GF-D8 (cell line): ENCODE results near the gene KCTD7.
A peak's percentile ranks its signal among the peaks of the same experiment; 100 is the strongest.
"Not testable (repeated sequence)": the region's sequence is repeated elsewhere in the genome, so short reads cannot be mapped to it uniquely, and the experiment has no call there.

Experiments
- DNase-seq: peaks from one replicate; lab custom pipeline; 2025; lab: John Stamatoyannopoulos, UW

KCTD7 gene

DNA sequence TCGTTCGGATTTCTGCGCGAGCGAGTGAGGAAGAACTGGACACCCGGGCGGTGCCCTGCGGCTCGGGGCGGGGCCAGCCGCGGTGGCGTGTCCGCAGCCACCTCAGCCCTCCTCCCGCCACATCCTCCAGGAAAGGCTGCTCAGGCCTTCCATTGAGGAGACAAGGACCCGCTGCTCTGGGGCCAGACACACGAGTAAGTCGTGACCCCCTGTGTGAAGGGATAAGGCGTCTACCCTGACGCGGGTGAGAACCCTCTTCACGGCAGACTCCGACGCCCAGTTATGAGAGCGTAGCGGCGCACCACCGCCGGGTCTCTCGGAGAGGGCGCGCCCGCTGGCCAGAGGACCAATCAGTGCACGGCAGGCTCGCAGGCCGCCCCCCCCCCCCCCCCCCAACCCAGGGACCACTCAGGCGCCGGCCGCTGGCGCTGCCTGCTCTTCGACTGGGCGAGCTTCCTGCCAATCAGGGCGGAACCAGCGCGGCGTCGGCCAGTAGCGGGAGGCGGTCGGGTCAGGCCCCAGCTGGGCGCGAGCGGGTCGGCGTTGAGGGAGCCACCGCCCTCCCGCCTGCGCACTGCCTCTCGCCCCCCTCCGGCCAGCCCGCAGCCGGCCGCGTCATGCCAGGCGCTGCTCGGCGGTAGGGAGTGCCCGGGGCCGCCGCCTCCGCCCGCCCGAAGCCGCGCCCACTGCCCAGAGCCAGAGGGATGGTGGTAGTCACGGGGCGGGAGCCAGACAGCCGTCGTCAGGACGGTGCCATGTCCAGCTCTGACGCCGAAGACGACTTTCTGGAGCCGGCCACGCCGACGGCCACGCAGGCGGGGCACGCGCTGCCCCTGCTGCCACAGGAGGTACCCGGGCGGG, at the start of gene KCTD7:
KCTD7 (plus strand) TSS at position 521 of the 861 bp plus-strand sequence; CDS start at position 705, 184 bp downstream.
- peak; percentile 93 for DNase-seq

GRCh38 chr7:66580380-66580779, 48.3 kb upstream of the KCTD7 start:
- DNase-seq, result not testable (repeated sequence)

GRCh38 chr7:66582816-66583489, 45.7 kb upstream of the KCTD7 start:
- not testable (repeated sequence) for DNase-seq

DNA sequence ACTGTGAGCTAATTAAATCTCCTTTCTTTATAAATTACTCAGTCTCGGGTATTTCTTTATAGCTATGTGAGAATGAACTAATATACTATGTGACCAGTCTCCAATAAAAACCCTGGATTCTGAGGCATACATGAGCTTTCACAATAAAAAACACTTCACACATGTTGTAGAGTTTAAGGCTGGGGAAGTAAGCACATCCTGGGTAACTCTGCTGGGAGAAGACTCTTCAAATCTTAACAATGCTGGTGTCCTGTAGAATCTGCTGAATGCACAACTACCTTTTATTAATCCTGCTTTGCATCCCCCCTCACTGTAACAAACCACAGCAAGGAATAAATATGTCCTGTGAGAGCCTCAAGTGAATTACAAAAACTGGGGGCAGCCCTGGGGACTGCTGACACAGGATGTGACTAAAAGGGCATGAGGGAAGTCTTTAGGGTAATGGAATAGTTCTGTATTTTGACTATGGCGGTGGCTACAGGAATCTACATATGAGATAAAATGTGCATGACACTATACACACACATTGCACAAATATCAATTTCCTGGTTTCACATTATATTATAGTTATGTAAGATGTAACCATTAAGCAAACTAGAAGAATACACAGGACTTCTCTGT, 45.1 kb upstream of the KCTD7 start:
- no peak for DNase-seq

DNA sequence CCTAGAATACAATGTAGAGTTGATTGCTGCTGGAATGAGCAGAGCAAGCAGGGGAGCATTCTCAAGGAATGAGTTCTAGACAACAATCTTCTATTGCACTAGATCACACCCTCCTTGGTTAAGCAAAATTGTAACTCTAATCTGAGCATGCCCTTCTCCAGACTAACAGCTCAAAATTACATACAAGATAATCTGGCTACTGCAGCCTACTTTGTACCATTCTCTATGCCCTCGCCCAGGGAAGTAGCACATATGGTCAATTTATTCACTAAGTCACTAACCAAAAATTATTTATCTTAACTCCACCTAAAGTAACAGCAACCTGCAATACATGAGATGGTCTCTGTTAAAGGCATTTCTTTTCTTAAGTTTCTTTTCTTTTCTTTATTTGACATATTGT, 42.5 kb upstream of the KCTD7 start:
- no peak for DNase-seq

DNA sequence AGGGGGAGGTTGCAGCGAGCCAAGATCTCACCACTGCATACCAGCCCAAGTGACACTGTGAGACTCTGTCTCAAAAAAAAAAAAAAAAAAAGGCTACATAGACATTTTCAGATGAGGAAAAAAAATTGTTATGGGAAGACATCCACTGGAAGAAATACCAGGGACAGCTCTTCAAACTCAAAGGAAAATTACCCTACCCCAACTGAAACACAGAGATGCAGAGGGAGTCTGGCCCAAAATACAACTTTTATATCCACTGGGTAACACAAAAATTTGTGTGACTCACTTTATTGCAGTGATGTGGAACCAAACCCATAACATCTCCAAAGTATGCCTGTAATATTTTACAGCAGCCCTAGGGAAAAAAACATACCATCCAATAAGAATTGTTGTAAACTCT, 40.5 kb upstream of the KCTD7 start:
- not testable (repeated sequence) for DNase-seq

- not testable (repeated sequence) for DNase-seq
These were observed 39.7 kb upstream of the KCTD7 start for GRCh38 chr7:66588856-66589570.

DNA sequence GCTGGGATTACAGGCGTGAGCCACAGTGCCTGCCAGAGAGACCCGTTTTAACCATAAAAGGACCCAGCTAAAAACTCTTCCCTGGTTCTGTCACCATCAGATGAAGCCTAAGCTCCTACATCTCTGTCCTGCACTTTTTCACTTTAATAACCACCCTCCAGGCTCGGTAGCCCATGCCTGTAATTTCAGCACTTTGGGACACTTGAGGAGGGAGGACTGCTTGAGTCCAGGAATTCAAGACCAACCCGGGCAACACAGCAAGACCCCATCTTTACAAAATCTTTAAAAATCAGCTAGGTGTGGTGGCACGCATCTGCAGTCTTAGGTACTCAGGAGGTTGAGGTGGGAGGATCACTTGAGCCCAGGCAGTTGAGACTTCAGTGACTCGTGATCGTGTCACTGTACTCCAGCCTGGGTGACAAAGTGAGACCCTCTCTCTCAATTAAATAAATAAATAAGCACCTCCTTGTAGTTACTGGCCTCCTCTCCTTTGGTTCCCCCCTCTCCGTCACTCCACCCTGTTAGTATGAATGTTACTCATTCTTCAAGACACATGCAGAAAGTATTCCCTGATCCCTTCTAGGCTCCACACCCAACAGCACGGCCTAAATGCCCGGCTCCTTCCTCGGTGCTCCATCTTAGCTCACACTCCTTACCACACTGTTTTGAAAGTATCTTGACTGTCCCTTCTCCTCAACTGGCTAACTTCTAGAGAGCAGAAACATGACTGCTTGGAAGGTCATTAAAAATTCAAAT, 38.2 kb upstream of the KCTD7 start:
- not testable (repeated sequence) for DNase-seq

GRCh38 chr7:66591058-66591798, 37.5 kb upstream of the KCTD7 start:
- DNase-seq, result not testable (repeated sequence)

- peak; percentile 72 for DNase-seq
These were observed 36.7 kb upstream of the KCTD7 start for GRCh38 chr7:66591799-66592596.

GRCh38 chr7:66592597-66593146, 36.0 kb upstream of the KCTD7 start:
- DNase-seq, result not testable (repeated sequence)

- DNase-seq, result not testable (repeated sequence)
These were observed 34.6 kb upstream of the KCTD7 start for GRCh38 chr7:66594082-66594481.

DNA sequence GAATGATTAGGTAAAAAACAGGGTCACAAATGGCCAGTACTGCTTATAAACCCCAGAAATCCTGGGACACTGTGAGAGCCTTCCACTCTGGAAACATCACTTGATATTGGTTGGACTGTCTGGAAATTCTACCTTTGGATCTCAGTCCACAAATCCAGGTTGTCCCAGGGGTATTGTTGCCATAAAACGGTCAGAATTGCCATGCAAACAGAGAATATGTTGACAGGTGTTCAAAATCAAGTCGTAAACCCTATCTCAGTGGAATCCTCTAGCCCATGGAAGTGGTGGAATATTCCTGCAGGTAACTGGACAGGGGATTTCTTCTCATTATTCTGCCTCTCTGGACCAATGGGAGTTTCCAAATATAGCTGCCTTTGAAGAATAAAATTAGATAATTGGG, 31.2 kb upstream of the KCTD7 start:
- no peak for DNase-seq

DNA sequence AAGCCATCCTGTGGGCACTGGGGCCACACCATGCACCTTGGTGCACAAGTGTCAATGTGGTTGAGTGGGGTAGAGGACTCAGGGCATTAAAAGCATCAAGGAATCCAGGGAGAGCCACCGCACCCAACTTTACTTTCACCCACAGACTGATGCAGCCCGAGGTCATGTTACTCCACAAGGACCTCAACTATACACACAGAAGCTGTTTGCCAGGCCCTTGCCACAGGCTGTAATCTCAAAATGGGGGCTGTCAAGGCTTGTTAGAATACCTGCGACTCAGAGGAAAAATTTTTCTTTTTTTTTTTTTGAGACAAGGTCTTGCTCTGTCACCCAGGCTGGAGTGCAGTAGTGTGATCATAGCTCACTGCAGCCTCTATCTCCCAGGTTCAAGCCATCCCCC, 26.5 kb upstream of the KCTD7 start:
- DNase-seq, result no peak

DNA sequence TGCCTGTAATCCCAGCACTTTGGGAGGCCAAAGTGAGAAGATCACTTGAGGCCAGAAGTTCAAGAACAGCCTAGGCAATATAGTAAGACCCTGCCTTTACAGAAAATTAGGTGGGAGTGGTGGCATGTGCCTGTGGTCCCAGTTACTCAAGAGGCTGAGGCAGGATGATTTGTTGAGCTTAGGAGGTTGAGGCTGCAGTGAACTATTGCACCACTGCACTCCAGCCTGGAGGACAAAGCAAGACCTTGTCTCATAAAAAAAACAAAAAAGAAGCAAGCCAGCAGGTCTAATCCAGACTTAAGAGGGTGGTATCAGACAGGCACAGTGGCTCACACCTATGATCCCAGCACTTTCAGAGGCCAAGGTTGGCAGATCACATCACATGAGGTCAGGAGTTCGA, 24.5 kb upstream of the KCTD7 start:
- DNase-seq, result no peak

DNA sequence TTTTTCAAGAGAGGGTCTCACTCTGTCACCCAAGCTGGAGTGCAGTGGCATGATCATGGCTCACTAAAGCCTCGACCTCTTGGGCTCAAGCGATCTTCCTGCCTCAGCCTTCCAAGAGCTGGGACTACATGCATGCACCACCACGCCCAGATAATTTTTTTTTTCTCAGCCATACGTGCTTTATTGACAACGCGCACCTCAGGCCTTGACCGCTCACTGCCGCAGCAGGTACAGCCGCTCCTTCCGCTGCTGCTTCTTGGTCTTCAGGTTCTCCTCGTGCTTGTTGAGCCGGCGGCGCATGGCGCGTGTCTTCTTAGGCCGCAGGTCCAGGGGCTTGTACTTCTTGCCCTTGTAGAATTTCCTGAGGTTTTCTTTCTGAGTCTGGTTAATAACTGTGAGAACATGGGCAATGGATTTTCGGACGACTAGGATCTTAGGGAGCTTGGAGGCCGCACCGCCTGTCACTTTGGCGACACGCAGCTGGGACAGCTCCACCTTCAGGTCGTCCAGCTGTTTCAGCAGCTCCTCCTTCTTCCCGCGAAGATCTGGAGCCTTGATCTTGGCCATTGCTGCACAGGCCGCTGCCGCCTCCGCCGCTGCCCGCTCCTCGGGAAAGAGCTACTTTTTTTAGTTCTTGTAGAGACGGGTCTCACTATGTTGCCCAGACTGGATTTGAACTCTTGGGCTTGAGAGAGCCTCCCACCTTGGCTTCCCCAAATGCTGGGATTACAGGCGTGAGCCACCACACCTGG, 22.0 kb upstream of the KCTD7 start:
- not testable (repeated sequence) for DNase-seq

DNA sequence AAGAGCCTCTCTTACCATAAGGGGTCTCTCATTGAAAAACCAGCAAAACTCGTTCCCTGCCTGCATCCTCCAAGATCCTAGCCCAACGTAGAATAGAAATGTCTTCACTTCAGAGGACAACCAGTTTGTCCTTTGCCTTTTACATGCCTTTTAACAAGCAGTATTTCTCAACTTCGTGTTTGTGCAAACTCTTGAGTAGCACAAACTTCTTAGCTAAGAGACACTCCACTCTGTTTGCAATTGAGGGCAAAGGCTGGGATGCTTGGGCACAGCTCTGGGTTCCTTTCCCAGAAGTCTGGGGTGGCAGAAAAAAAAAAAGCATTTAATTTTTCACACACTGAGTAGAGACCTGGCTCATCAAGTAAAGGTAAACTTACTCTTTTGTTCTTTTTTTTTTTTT, 19.5 kb upstream of the KCTD7 start:
- DNase-seq, result no peak

DNA sequence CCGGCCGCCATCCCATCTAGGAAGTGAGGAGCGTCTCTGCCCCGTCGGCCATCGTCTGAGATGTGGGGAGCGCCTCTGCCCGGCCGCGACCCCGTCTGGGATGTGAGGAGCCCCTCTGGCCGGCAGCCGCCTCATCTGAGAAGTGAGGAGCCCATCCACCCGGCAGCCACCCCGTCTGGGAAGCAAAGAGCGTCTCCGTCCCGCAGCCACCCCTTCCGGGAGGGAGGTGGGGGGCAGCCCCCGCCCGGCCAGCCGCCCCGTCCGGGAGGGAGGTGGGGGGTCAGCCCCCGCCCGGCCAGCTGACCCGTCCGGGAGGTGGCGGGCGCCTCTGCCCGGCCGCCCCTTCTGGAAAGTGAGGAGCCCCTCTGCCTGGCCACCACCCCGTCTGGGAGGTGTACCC, 14.1 kb upstream of the KCTD7 start:
- DNase-seq, result not testable (repeated sequence)

GRCh38 chr7:66615699-66616098, 13.0 kb upstream of the KCTD7 start:
- no peak for DNase-seq
